ENCODE data around the gene SH3TC1.

- TF ChIP-seq CTCF (IDR thresholded peaks at IDR 0.05) (no peak), POLR2AphosphoS5 (IDR thresholded peaks at IDR 0.05) (no peak), POLR2A (IDR thresholded peaks at IDR 0.05) (no peak)
Observed at GRCh38 chr4:8282134-8282641, 83.1 kb downstream of the SH3TC1 start.

Measured in transverse colon (tissue), 4 donors.